Ishikawa (cell line): Measurements from ENCODE around the gene PLCD3.

ENCODE experiments used
- CEBPB ChIP-seq: IDR thresholded peaks from 2 replicates; pipeline ENCODE4 v1.6.1; 2012
- CREB1 ChIP-seq: IDR thresholded peaks from 2 replicates; pipeline ENCODE4 v1.6.1; 2012; ENCODE audit warnings: low read depth
- EGR1 ChIP-seq: IDR thresholded peaks from 2 replicates; pipeline ENCODE4 v1.6.1; 2012
- EP300 ChIP-seq: IDR thresholded peaks from 2 replicates; pipeline ENCODE4 v1.6.1; 2012; ENCODE audit warnings: borderline replicate concordance
- FOXM1 ChIP-seq: IDR thresholded peaks from 2 replicates; pipeline ENCODE4 v1.6.1; 2012; ENCODE audit warnings: low read depth, borderline replicate concordance
- MAX ChIP-seq: IDR thresholded peaks from 2 replicates; pipeline ENCODE4 v1.6.1; 2012
- NFIC ChIP-seq: IDR thresholded peaks from 2 replicates; pipeline ENCODE4 v1.6.1; 2012
- RAD21 ChIP-seq: IDR thresholded peaks from 2 replicates; pipeline ENCODE4 v1.6.1; 2012; ENCODE audit warnings: low read depth
- REST ChIP-seq: IDR thresholded peaks from 2 replicates; pipeline ENCODE4 v1.6.1; 2012; ENCODE audit warnings: low read depth, mild to moderate bottlenecking
- TAF1 ChIP-seq: IDR thresholded peaks from 2 replicates; pipeline ENCODE4 v1.6.1; 2012; ENCODE audit warnings: low read depth, mild to moderate bottlenecking
- TCF12 ChIP-seq: IDR thresholded peaks from 2 replicates; pipeline ENCODE4 v1.6.1; 2012; ENCODE audit warnings: low read depth
- TEAD4 ChIP-seq: IDR thresholded peaks from 2 replicates; pipeline ENCODE4 v1.6.1; 2012
- USF1 ChIP-seq: IDR thresholded peaks from 2 replicates; pipeline ENCODE4 v1.6.1; 2012
- YY1 ChIP-seq: IDR thresholded peaks from 2 replicates; pipeline ENCODE4 v1.6.1; 2012; ENCODE audit warnings: low read depth
- ZBTB7A ChIP-seq: IDR thresholded peaks from 2 replicates; pipeline ENCODE4 v1.6.1; 2012; ENCODE audit warnings: low read depth

Gene PLCD3, protein sequence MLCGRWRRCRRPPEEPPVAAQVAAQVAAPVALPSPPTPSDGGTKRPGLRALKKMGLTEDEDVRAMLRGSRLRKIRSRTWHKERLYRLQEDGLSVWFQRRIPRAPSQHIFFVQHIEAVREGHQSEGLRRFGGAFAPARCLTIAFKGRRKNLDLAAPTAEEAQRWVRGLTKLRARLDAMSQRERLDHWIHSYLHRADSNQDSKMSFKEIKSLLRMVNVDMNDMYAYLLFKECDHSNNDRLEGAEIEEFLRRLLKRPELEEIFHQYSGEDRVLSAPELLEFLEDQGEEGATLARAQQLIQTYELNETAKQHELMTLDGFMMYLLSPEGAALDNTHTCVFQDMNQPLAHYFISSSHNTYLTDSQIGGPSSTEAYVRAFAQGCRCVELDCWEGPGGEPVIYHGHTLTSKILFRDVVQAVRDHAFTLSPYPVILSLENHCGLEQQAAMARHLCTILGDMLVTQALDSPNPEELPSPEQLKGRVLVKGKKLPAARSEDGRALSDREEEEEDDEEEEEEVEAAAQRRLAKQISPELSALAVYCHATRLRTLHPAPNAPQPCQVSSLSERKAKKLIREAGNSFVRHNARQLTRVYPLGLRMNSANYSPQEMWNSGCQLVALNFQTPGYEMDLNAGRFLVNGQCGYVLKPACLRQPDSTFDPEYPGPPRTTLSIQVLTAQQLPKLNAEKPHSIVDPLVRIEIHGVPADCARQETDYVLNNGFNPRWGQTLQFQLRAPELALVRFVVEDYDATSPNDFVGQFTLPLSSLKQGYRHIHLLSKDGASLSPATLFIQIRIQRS

GRCh38 chr17:45132320-45132571 lies at the start of gene PLCD3:
TSS of gene PLCD3 (minus strand) at chr17:45132515. CDS start at chr17:45132410, 105 bp downstream.
- TF ChIP-seq EP300: no peak
- no peak for TF ChIP-seq CEBPB
- no peak for TF ChIP-seq MAX
- TF ChIP-seq CREB1: no peak
- TF ChIP-seq TCF12: no peak
- TF ChIP-seq NFIC: no peak
- no peak for TF ChIP-seq EGR1
- TF ChIP-seq RAD21: no peak
- no peak for TF ChIP-seq TEAD4
- no peak for TF ChIP-seq USF1
- no peak for TF ChIP-seq FOXM1
- no peak for TF ChIP-seq TAF1
- TF ChIP-seq ZBTB7A: no peak
- TF ChIP-seq REST: no peak
- no peak for TF ChIP-seq YY1

- TF ChIP-seq YY1 (no peak), FOXM1 (no peak), USF1 (no peak), EP300 (no peak), TEAD4 (no peak), TCF12 (no peak), CREB1 (no peak), CEBPB (no peak), EGR1 (no peak), RAD21 (no peak), ZBTB7A (no peak), TAF1 (no peak), REST (no peak), NFIC (no peak), MAX (no peak)
Measured at GRCh38 chr17:45177563-45177962, 45.2 kb upstream of the PLCD3 start.

DNA sequence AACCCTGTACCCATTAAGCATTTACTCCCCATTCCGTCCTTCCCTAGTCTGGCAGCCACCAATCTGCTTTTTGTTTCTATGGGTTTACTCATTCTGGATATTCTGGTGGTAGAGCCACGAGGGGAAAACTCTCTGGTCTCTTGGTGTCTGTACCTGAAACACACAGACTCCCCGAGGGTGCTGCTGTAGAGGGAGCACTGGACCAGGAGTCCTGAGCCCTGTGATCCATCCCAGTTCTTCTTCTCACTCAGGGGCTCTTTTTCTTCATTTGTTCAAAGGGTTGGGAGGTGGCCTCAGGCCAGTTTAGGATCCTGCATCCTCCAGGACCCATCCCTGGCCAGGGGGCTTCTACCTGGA lies 43.4 kb upstream of the PLCD3 start:
- TF ChIP-seq NFIC (0 out of 2 replicates have a peak, but pooled peaks have one; percentile 0), TCF12 (no peak)

DNA sequence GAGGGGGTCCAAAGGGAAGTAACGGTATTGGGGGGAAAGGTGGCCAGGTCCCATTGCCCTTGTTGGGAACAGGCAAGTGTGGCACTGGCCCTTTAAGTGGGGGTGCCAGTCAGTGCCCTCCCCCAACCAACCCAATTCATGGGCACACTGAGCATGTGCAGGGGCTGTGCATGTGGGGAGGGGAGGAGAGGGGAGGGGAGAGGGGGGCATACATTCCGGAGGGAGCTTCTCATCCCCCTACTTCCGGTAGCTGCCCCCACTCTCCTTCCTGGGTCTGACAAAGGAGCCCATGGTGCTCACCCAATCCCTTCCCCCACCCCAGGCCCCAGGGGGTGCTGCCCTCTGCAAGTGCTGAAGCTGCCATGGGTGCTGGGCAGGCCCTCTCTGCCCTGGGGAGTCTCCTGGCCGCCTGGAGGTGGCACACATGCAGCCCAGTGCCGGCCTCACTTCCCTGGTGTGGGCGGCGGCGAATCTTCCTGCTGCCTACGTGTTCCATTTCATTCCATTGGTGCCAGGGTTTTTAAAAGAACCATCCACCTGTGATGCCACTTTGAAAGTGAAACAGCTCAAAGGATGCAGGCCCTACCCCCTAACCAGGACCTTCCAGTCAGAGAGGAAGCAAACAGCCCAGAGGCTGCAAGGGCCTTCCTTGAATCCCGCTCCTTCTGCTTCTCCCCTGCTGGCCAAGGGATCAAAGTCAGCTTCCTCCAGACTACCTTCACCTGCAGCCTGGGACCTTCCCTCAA lies 40.4 kb upstream of the PLCD3 start:
- no peak; the same call in 1 of the 2 replicates for TF ChIP-seq EP300
- TF ChIP-seq CREB1: no peak
- TF ChIP-seq USF1: no peak
- peak; percentile 64; the same call in 1 of the 2 replicates for TF ChIP-seq EGR1
- peak; percentile 81 for TF ChIP-seq TEAD4
- peak; percentile 57; the same call in 1 of the 2 replicates for TF ChIP-seq ZBTB7A
- TF ChIP-seq RAD21: peak; percentile 19; the same call in 1 of the 2 replicates
- TF ChIP-seq NFIC: no peak
- TF ChIP-seq YY1: 0 out of 2 replicates have a peak, but pooled peaks have one; percentile 35
- peak; percentile 60; the same call in 1 of the 2 replicates for TF ChIP-seq FOXM1
- TF ChIP-seq CEBPB: no peak
- peak; percentile 65; the same call in 1 of the 2 replicates for TF ChIP-seq TAF1
- no peak for TF ChIP-seq REST
- peak; percentile 69; the same call in 1 of the 2 replicates for TF ChIP-seq TCF12
- peak; percentile 62 for TF ChIP-seq MAX
